Suppressor macrophage (primary cell): ENCODE results near the gene FAM163A.

ENCODE experiments used
- DNase-seq, 4 experiments: peaks; one replicate each; pipeline ENCODE4 v3.0.0-alpha.2; 2020 to 2022

FAM163A gene

GRCh38 chr1:179857009-179857408 lies 113.9 kb downstream of the FAM163A start:
- DNase-seq = peak in 3 of 4 experiments; percentile 10 to 63 (median 31)

GRCh38 chr1:179860652-179861051 lies 117.6 kb downstream of the FAM163A start:
- no peak for DNase-seq

- no peak for DNase-seq
These were observed 122.3 kb downstream of the FAM163A start for GRCh38 chr1:179865377-179865776.
